DMS153 treated with DMSO at 0.1 percent for 48 hours (cell line): ENCODE measurements around the gene NKAPL.

Experiments used
- DNase-seq: peaks from one replicate; lab custom pipeline; 2025; ENCODE audit not compliant: unreplicated experiment; lab: John Stamatoyannopoulos, UW

The NKAPL gene

DNA sequence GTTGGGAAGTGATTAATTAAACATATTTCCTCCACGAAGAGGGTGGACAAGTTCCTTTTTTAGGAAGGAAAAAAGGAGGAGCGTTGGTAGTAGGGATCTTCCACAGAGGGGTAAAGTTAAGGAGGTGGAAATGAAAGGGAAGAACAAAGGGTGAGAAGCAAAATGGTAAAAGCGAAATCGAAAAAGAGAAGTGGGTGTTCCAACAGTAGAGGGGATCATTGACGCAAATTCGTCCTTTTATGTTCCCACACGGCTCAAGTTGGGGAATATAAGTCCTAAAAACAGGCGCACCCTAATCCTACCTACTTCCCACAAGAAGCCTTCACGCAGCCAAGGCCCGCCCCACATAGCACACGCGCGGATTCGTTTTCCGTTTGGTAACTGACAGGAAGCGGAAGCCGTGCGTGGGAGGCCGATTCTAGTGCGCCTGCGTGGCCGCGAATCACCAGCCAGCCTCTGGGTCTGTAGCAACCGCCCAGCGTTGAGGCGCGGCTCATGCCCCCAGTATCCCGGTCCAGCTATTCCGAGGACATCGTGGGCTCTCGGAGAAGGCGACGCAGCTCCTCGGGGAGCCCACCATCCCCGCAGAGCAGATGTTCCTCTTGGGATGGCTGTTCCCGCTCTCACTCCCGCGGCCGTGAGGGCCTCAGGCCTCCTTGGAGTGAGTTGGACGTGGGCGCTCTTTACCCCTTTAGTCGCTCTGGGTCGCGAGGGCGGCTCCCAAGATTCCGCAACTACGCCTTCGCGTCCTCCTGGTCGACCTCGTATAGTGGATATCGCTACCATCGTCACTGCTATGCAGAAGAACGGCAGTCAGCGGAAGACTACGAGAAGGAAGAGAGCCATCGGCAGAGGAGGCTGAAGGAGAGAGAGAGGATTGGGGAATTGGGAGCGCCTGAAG is at the start of gene NKAPL:
Gene NKAPL (plus strand): TSS at position 421 of the 901 bp plus-strand sequence. CDS start 75 bp downstream, at position 496.
- DNase-seq, result no peak

DNA sequence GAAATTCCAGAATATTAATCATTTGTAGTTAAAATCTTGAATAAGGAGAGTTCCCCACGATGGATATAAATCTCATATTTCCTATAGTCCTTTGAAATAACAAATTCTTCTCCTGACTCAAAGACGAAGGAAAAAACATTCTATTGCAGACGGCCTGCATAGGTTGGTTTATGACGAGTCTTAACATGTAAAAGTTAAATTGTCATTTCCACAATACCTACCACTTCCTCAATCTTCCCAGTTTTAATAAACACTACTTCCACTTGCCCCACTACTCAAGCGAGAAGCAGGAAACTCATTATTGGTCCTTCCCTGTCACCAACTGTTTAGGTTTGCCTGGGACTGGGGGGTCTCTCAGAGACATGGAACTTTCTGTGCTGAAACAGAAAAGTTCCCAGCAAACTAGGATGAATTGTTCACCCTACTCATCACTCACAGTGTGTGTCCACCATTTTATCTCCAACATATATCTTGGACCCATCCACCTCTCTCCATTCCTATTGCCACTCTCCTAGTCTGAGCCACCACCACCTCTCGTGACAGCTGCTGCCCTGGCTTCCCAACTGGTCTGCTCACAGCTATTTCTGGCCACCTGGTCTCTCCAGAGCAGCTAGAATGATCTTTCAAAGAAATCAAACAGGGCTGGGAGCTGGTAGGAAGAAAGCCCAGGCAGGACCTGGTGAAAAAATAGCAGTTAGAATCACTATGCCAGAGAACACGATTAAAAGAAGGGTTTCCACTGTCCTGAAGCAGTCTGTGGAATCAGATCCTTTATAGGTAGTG is 49.2 kb upstream of the NKAPL start:
- DNase-seq, result no peak

DNA sequence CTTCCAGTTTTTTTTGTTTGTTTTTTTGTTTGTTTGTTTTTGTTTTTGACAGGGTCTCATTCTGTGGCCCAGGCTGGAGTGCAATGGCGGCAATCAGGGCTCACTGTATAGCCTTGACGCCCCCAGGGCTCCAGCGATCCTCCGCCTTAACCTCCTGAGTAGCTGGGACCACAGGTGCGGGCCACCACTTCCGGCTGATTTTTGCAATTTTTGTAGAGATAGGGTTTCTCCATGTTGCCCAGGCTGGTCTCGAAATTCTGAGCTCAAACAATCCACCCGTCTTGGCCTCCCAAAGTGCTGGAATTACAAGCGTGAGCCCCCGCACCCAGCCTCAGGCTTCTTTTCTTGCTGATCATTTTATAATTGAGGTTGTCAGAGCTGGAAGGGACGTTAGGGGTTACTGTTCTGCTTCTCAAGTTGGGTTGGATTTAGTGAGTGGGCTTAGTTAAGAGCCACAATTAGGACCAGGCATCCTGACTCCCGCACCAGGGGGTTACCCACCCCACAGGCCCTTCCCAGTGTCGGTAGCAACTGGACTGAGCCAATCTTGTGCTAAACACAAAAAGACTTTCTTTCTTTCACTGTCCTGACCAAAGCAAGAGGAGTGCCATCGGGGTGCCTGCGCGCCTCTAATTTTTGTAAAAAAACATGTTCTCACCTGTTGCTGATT is 47.1 kb upstream of the NKAPL start:
- no peak for DNase-seq

DNA sequence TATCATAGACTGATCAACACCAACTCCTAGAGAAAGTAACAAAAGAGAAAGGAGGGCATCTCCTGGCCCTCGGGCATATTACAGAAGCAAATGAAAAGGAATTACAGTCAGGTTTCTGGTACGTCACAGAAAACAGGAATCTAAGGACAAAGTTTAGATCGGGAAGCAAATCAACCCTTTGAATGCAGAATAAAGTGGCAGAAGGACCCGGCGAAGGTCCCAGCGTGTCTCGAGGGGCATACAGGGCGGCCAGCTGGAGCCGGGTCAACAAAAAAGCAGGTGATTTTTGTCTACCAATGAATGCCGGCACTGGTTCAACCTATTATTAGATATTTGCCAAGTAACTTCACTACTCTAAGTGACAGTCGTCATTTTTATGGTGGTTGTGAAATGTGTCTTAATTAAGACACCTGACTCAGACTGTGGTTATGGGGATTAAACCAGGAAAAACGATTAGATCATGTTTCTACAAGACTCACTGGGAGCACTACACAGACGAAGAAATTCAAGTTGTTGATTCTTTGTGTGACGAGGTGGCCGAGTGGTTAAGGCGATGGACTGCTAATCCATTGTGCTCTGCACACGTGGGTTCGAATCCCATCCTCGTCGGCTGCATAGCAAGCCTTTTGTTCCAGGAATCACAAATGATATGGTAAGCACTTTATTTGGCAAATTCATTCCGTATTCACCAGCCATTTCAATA is 46.4 kb upstream of the NKAPL start:
- peak; percentile 36 for DNase-seq

DNA sequence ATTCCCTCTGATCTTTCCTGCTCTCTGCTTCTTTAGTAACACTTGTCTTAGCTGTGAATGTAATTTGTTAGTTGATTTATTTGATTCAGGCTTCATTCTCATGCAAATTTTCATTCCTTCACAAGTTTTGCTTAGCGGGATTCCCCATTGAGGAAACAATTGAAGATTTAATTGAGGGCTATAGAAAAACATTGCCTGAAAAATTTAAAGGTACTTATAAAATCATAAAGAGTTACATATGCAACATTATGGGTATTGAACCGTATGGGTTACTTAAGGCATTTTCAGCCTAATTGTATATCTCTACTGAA is 45.9 kb upstream of the NKAPL start:
- DNase-seq, result no peak

DNA sequence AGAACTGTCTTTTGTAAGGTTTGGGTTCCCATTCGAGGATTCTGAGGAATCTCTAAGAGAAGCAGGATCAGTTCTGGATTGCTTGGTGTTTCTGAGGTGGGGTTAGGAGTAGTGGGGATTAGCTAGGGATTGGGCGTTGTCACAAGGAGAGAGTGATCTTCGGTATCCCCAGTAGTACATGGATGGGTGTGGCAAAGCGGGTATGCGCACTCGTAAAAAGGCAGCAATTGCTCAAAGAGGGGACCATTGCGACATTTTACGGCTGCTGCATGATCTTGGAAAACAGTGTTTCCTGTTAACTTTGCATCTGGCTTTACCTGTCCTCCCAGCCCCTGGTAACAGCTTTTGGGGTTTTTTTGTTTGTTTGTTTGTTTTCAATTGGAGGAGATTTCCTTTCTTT is 43.7 kb upstream of the NKAPL start:
- no peak for DNase-seq

DNA sequence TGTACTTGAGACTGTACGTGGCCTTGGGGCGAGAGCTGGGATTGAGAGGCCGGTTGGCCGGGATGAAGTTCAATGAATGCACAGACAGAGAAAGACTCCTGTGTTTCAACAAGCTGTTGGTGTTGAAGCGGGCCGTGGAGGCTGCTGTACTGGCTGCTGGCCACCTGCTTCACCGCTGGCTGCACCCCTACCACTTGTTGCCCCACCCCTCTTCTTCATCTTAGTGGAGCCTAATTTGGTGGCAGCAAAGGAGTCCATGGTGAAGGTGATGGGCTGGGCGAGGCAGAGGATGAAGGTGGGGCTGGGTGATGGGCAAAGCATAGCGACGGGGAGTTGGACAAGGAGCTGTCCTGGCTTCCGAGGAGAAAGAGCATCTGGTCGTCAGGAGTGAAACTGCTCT is 41.2 kb upstream of the NKAPL start:
- DNase-seq, result no peak

DNA sequence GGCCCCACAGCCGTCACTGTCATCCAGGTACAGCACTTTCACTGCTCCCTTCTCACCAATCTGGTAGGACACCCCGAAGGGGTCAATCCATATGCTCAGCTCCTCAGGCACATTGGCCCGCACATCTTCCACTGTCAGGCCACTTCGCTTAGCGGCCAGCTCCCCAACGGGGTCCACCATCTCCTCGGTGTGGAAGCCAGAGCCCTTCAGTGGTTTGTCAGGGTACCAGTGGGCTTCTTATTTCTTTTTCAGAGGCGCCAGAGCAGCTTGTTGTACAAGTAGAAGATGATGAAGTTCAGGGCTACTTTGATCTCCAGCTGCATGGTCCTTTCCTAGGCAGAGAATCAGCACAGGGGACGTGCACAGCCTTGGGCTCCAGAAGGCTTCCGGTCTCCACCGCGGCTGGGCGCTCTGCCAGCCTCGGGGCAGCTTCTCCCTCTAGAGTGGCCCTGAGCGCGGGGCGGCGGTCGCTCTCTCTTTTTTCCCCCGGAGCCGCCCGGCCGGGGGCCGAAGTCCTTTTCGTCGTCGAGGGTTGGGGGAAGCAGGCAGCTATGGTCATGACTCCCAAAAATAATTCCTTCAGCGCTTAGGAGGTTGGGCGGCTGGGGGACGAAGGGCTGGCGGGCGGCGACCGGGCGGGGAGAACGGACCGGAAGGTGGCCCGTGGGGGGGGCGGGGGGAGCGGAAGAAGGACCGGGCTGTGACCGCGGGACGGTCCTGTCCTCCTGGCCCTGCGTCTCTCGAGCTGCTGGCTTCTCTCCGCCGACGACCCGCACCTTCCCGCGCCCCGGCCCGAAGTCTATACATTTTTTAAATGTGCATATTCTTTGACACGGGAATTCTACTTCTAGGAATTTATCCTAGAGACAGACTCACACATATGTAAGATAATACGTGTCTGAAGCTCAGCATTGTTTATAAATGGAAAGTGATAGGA is 40.5 kb upstream of the NKAPL start:
- DNase-seq, result peak; percentile 53

DNA sequence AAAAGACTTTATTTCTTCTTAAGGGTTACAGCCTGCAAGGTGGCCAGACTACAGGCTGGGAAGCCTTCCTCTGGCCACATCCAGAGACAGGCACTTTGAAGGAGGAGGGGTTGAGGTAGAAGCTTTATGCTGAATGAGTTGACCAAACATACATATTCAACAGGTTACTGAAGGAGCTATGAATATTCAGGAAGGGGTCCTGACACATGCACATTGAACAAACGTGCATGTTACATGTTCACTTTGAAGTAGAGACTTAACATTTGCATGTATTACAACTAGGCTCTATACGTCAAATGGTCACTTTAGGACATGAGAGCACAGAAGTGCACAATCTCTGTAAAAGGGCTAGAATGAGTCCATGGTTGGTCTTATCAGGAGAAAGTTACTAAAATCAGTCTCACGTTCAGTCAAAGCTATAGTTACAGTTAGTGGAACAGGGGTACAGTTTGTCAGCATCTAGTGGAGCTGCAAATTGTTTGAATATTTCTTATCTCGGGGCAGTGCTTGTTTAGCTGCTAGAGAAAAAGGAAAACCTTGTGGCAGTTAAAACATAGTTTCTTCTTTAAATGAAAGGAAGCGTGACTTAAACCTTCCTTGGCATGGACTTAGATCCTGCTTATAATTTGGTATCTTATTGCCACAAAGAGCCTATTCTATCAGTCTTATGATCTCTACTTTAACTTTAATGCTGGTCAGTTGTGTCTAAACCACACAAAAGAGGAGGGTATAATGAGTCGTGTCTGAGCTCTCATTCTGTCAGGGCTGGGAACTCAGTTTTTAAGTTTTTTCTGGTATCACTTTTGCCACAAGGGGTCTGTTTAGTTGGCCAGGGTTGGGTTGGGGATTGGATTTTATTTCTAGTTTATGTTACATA is 38.6 kb upstream of the NKAPL start:
- no peak for DNase-seq

DNA sequence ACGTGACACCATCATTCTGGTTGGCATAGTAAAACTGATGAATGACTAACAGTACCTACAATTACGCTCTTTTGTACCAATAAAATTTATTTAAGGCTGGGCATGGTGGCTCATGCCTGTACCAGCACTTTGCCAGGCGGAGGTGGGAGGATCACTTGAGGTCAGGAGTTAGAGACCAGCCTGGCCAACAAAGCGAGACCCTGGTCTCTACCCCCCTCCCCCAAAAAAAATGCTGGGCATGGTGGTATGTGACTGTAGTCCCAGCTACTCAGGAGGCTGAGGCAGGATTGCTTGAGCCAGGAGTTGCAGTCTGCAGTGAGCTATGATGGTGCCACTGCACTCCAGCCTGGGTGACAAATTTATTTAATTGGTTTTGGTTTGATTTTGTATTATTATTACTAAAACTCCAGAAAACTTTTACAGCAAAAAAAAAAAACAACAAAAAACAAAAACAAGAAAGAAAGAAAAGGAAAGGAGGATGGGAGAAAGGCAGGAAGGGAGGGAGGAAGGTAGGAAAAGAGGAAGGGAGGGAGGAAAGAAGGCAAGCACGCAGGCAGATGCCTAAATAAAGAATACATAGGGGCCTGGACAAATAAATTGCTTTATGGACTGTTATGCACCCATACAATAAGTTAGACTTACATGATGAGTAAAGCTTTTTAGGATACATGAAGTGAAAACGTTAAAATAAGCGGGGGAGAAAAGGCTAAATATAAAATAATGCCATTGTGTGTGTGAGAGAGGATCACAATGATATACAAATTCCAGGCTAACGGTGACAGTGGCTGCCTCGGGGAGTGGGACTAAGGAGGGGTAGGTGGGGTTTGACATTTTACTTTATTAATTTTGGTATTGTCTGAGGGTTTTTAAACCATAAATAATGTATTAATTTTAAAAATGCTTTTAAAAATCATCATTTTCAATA is 34.7 kb upstream of the NKAPL start:
- DNase-seq, result no peak

DNA sequence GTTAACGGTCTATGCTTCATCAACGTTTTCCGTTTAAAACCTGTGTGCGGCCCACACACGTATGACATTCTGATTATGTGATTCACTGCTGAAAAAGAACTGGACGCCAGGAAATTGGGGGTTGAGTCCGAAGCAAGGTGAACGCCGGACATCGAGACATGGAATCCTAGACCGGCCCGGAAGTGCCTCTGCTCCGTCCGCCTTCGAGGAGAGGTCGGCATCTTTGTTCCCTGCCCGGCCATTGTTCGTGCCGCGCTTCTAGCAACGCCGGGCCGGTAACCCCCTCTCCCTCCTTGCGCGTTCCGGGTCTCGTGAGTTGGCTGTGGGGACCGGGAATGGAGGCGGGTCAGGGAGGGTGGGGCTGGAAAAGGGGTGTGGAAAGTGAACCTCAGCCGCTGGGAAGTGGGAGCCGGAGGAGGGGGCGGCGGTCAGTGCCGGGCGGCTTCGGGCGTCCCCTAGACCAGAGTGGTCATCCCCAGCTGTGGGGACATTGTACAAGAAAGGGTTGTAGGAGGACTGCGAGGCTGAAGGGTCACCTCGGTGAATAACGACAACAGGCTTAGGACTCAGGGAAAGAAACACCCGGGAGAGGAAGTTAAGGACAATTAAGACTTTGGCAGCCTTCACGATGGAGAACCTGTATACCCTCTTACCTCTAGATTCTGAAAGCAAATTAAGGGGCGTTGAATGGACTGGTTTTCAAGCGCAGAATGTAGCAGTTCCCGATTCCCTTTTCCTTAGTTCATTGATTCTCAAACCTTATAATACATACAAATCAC is 33.9 kb upstream of the NKAPL start, which contains the start of gene ZSCAN9:
Gene ZSCAN9 (plus strand): TSS at position 220 of the 779 bp plus-strand sequence. CDS start 1,810 bp downstream, outside the sequence.
- peak; percentile 64 for DNase-seq

DNA sequence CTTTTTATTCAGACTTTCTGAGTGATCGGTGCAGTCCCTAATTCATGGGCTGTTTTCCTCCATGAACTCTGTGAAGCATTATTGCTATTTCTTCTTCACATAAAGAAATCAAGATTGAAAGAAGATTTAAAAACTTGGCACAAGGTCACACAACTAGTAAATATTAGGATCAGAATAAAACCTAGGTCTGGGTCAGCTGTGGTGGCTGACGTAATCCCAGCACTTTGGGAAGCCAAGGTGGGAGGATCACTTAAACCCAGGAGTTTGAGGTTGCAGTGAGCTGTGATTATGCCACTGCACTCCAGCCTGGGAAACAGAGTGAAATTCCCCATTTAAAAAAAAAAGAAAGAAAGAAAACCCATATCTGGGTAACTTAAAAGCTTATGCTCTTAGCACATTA is 32.6 kb upstream of the NKAPL start:
- DNase-seq, result no peak

DNA sequence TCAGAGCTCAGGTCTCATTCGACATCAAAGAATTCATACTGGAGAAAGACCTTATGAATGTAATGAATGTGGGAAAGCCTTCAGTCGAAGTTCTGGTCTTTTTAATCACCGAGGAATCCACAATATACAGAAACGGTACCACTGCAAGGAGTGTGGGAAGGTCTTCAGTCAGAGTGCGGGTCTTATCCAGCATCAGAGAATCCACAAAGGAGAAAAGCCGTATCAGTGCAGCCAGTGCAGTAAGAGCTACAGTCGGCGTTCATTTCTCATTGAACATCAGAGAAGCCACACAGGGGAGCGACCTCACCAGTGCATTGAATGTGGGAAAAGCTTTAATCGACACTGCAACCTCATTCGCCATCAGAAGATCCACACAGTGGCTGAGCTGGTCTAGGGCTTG is 26.3 kb upstream of the NKAPL start:
- no peak for DNase-seq

DNA sequence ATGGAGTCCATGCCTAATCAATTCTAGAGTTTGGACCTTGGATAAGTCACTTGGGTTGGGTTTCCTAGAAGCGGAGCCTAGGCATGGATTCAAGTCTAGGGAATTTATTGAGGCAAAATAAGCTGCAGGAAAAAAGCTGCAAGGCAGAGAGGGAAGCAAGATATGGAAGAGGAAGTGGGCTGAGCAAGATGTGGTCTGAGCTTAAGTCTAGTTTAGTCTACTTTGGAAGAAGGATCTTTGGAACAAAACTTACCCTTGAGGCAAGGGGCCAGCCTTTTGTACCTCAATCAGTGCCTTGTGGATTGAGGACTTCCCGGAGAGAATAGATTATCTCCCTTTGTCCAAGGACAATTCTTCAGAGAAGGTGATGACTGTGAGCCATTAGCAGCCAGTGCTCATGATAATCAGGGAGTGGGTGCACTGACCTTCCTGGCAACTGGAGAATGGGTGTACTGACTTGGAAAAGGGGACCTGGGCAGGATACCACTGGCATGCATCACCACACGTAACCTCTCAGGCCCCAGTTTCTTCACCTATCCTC is 23.1 kb upstream of the NKAPL start:
- DNase-seq, result no peak

DNA sequence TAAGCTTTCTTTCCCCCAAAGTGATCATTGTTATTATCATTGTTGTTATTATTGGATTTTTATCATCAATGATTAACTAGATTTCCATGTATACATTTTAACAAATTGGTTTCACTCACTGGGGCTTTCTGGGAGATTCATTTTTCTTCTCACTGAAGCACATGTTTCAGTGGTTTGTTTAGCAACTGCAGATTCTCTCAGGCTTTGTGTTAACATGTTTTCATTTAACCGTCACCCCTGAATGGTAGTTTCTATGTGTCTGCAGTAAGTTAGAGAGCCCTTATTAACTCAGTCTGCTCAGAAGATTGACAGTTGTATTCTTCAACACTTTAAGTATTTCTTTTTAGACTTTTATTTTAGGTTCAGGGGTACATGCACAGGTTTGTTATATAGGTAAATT is 19.5 kb upstream of the NKAPL start:
- no peak for DNase-seq

DNA sequence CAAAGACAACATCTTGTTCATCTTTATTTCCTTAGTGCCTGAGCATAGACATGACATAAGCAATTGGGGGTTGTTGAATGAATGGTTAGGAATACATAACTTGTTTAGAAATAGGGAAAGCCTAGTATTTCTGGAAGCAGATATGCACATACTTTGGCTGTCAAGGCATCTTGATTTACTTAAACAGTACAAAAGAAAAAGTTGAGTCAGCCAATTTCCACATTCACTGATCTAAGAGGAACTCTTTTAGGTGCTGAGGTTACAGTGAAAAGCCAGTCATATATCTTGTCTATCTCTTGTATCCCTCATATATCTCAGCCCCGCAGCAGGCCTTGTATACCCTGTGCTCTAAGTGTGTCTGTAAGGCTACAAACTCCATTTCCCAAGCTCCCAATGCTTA is 18.6 kb upstream of the NKAPL start:
- no peak for DNase-seq

DNA sequence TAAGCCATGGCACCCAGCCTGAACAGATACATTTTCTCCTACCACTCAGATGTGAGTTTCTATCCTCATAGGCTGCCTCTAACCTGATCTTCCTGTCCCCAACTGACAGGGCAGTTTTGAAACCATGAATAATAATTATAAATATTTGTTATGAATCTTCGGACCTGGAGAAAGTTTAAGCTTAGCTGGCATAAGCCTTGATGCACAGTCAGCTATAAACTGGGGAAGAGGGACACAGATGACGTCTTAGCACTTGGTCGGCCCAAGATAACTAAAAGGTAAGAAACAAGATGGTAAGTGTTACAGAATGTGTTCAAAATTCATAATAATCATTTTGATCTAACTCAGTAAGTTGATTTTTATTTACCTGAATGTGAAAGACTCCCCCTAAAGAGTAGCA is 15.2 kb upstream of the NKAPL start:
- no peak for DNase-seq
